Inferior parietal cortex (tissue), 1 donor: Measurements from ENCODE around the gene ACTG2.
"Not testable (repeated sequence)": the region's sequence is repeated elsewhere in the genome, so short reads cannot be mapped to it uniquely, and the experiment has no call there.

Source experiments
- DNase-seq: peaks from one replicate; pipeline ENCODE4 v3.0.0-alpha.2; 2016; ENCODE audit errors: extremely low spot score

ACTG2 gene

DNA sequence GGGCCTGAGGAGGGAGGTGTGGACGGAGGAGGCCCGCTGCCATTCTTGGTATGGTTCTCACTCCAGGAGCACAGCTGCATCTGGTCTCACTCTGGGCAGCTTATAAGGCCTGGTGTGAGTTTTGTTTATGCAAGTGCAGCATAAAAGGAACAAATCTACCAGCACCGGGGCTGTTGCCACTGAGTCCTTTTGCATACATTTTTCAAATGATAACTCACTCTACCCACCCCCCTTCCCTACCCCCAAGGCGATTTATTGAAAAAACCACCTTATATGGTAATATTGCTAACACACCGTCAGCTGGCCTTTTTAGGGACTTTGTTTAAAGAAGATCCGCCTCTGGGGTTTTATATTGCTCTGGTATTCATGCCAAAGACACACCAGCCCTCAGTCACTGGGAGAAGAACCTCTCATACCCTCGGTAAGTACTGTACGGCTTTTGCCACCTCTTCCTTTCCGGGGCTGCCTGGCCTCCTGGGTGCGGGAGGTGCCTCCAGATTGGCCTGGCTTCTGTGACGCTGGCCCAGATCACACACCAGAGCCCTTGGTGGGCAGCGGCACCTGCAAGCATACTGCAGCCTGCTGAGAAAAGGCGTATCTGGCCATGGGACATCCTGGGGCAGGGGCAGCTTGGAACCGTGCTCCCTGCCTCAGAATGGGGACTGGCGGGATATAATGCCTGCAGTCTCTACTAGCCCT lies at the start of gene ACTG2:
TSS of gene ACTG2 (plus strand) at position 378 of the 699 bp plus-strand sequence. CDS start 8,304 bp downstream, outside the sequence.
- no peak for DNase-seq

DNA sequence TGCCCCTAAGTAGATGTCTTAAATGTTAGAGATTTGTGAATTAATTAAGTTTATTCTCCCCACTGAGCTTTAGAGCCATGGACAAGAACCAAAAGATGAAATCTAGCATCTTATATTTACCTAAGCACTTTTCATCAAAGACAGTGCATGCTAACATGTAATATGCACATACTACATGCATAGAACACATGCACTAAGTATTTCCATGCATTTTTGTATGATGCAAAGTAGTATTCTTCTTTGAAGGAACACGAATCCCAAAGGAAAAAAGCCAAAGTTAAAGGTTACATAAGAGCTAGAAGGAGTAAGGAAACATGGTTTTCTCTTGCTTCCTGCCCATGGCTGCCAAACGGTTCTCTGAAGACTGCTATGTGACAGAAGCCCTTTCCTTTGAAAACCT lies 48.7 kb upstream of the ACTG2 start:
- DNase-seq: no peak

DNA sequence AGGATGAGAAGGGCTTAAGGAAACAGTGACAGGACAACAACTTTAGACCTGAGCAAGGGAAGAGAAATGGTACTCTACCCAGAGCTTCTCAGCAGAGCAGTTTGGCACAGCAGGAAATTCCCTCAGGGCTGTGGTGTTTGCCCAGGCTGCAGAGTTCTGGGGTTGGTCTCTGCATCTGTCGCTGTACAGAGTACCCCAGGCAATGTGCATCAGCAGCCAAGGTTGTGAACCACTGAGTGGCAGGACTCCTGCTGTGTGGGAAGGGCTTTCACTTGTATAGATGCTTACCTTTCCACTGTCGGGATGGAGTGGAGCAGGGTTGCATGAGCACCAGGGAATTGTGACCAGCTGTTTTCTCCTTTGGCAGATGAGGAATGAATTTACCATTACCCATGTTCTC lies 42.8 kb upstream of the ACTG2 start:
- DNase-seq: no peak

DNA sequence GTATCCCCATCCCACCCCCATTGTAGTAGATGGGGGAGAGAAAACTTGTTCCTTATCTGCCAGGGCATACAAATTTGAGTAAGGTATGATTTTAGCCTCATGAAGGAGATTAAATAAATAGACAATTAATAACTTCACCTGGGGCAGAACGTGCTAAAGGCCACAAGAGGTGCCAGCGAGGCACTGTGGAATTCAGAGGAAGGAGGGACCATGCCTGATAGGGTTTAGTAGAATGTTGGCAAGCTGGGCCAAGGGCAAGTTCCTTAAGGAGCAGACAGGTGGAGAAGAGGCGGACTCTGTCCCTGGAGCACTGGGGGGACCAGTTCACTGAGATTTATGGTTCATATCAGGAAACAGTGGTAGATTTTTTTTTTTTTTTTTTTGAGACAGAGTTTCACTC lies 41.5 kb upstream of the ACTG2 start:
- DNase-seq: no peak

DNA sequence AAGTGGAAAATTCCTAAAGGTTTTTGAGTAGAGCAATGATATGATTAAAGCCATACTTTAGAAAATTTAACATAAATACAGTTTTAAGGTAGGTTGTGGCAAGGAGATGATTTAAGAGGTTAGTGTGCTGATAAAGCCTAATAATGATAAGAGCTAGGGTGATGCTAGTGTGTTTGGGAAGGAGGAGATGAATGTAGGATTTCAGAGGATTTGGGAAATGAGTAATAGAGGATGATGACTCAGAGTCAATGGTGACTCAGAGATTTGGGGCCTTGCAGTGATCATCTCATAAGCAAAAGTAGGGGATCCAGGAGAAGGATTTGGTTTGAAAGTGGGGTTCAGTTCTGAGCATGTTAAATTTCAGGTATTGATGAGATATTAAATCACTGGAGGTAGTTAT lies 40.8 kb upstream of the ACTG2 start:
- no peak for DNase-seq

DNA sequence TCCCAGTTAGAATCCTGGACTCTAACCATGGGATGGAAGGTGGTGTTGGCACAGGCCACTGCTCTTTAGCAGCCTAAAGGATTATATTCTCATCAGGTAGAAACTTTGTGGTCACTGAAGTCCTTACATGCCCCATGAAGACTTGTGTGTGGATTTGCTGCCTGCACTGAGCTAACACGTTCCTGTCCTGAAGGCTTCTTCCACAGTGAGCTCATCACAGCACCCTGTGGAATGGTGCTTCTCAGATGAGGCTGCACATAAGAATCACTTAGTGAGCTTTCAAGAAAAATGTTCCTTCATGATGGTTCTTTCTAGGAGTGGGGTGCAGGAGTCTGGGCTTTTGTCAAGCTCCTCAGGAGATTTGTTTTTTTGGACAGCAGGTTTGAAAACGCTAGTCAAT lies 37.3 kb upstream of the ACTG2 start:
- DNase-seq: no peak

DNA sequence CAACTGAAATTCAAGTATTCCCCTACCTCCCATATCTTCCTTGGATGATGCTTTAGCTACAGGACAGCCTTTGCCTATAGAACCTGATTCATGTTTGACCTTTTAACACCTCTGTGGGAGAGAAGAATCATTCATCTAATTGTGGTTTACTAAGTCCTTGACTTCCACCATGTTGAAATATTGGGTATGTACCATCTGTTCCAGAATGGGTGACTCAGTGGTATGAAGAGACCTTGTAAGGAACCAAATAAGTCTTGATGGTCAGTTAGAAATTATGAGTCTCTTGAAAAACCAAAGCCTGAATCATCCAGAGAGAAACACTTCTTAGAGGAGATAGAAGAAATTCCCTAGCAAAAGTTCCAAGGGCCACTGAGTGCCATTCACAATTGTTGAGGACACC lies 36.6 kb upstream of the ACTG2 start:
- DNase-seq: no peak

DNA sequence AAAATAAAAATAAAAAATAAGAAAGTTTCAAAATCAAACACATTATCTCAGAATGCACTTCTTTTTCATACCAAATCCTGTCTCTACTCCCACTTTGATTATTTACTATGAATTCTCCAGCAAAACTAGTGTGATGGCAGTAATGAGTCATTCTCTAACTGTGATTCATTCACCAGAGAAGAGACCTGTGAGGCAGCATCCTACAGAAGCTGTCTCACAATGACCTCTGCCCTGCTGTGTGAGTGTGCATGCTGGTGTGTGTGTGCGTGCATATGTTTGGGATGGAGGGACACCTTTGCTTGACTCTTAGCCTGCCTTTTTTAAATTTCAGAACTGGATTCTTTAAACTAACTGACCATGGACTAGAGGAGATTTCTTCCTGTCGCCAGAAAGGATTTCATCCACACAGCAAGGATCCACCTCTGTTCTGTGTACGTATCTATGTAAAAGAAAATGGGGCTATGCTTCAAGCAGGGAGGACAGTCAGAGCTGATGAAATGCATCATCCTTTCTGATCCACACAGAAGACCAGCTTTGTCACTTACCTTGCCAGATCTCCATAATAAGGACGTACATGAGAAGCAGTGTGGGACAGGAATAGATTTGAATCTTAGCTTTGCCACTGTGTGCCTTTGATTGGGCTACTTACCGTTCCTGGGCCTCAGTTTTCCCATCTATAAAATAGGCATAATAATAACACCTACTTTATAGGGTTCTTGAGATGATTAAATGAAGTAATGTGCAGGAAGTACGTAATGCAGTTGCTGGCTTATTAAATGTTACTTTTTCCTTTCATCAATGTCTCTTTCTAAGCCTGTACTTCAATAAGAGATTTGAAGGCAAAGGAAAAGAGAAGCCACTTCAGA lies 32.9 kb upstream of the ACTG2 start:
- DNase-seq: no peak

DNA sequence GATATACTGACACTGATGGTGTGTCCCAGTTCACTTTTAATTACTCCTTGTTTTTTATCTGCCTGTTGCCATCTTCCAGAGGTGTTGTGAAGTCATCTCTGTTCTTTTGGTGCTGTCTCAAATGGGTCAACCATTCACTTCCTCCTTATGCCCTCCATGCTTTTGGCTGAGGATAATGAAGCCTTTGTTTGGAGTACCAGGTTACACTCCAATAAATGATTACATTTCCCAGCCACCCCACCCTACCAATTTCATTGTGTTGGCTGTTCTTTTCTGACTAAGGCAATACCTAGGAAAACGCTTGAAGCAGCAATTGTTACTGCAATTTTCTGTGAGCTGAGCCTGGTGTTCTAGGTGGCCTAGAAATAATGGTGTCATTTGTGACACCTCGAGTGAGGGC lies 29.8 kb upstream of the ACTG2 start:
- DNase-seq: no peak

DNA sequence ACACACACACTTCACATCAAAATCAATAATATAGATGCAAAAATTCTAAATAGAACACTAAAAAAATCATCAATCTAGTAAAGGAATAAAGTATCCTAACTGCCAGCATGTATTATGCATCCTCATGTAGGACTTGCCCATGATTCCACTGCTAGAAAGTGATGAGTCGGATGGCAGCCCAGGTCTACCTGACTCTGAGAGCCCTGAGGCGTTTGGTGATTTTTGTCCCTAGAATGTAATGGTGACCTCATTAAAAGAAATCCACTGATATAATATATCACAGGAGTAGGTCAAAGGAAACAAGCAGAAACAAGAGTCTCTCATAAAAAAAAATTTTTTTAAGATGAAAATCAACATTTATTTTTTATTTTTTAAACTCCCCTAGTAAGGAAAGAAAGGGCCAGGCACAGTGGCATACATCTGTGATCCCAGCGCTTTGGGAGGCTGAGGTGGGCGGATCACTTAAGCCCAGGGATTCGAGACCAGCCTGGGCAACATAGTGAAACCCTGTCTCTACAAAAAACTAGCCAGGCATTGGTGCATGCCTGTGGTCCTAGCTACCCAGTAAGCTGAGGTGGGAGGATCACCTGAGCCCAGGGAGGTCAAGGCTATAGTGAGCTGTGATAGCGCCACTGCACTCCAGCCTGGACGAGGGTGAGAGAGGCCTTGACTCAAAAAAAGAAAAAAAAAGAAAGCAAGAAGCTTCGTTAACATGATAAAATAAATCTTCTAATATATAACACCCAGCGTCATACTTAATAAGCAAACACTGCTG lies 24.4 kb upstream of the ACTG2 start:
- no peak for DNase-seq

DNA sequence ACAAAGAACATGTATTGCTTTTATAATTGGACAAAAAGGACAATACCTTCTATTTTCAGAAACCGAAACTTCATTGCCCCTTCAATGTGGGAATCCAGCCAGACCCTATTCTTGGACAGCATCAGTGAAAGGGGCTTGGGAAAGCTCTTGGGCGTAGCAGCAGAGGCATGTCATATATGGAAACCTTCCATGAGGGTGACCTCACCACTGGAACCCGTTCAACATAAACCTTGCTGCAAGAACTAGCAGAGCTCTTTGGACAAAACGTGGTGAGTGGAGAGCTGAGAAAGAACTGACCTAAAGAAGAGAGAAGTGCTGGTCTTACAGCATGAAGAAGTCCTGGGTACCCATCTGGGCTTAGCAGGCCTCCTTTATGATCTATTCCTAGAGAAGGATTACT lies 22.7 kb upstream of the ACTG2 start:
- peak; percentile 17 for DNase-seq

DNA sequence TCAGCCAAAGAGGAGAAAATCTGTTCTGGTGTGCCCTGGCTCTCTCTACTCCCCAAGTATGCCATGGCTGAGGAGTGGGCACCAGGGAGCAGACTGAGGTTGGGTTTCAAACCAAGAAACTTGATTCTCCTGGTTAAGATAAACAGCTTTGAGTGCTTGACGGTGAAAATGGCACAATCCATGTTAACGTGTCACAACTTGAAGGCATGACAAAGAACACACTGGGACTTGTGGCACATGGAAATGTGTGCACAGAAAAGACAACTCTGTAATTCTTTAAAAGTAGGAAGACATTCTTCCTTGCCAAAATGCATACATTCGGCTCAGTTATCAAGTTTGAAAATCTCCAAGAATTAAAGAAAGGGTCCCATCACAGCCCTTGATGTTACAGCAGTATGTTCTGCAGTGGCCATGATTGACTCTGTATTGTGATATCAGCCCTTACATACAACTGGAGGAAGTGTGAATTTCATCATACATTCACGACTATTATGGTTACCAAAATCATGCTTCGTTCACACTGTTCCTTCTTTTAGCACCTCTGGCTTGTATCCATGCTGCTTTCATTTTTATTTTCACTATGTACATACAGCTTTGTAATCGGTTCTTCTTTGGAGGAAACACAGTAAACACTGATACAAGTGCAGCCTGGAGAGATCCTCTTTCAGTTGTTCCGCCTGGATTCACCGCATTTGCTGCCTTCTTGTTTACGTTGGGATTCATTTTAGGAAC lies 15.6 kb upstream of the ACTG2 start:
- no peak for DNase-seq

DNA sequence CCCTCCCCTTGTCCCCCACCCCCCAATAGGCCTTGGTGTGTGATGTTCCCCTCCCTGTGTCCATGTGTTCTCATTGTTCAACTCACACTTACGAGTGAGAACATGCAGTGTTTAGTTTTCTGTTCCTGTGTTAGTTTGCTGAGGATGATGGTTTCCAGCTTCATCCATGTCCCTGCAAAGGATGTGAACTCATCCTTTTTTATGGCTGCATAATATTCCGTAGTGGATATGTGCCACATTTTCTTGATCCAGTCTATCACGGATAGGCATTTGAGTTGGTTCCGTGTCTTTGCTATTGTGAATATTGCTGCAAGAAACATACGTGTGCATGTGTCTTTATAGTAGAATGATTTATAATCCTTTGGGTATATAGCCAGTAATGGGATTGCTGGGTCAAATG lies 14.8 kb upstream of the ACTG2 start:
- DNase-seq: not testable (repeated sequence)

DNA sequence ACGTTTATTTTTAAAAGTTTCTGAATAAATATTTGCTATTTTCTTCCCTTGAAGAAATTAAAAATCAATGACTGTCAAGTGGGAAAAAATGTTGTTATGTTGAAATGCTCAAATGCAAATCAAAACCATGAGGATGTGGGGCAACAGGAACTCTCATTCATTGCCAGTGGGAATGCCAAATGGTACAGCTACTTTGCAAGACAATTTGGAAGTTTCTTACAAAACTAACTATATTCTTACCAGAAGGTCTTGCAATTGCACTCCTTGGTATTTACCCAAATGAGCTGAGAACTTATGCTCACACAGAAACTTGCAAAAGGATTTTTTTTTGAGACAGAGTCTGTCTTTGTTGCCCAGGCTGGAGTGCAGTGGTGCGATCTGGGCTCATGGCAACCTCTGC lies 7.4 kb upstream of the ACTG2 start:
- DNase-seq: no peak

DNA sequence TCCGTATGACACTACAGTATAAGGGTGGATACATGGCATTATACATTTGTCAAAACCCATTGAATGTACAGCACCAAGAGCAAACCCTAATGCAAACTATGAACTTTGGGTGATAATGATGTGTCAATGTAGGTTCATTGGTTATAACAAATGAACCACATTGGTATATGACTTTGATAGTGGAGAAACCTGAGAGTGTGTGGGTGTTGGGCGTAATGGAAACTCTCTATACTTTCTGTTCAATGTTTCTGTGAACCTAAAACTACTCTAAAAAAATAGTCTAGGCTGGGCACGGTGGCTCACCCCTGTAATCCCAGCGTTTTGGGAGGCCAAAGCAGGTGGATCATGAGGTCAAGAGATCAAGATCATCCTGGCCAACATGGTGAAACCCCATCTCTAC lies 6.5 kb upstream of the ACTG2 start:
- no peak for DNase-seq

DNA sequence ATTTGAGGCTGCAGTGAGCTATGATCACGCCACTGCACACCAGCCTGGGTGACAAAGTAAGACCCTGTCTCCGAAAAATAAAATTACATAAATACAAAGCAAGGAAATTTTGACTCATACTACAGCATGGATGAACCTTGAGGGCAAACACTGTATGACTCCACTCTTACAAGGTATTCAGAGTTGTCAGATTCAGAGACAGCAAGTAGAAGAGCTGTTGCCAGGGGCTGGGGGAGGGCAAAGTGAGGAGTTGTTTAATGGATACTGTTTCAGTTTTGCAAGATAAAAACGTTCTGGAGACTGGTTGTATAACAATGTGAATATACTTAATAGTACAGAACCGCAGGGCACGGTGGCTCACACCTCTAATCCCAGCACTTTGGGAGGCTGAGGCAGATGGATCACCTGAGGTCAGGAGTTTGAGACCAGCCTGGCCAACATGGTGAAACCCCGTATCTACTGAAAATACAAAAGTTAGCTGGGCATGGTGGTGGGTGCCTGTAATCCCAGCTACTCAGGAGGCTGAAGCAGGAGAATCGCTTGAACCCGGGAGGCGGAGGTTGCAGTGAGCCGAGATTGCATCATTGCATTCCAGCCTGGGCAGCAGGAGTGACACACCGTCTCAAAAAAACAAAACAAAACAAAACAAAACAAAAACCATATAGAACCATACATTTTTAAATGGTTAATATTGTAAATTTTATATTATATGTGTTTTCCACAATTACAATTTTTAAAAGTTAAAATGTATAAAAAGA lies 5.0 kb upstream of the ACTG2 start:
- DNase-seq: not testable (repeated sequence)

DNA sequence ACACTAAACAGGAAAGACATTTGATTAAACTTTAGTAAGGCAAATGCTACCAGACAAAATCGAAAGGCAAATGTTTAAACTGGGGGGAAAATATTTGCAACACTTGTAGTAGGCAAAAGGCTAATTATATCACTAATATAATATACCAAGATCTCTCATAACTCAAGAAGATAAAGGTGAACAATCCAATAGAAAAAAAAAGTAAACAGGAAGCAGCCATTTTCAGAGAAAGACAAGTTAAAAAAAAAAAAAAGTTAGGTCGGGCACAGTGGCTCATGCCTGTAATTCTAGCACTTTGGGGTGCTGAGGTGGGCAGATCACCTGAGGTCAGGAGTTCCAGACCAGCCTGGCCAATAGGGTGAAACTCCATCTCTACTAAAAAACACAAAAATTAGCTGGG lies 4.4 kb upstream of the ACTG2 start:
- no peak for DNase-seq

DNA sequence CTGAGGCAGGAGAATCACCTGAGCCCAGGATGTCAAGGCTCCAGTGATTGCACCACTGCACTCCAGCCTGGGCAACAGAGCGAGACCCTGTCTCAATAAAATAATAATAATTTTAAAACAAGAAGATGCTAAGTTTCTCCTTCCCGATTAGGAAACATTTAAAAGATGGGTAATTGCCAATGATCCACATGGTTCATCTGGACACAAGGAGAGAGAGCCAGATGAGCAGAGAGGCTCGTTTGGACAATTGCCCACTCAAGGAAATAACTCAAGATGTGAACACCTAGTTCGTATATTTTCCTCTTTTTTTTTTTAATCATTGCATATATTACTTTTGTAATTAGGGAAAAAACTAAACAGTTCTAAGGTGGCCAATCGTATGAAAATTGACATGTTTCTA lies 3.6 kb upstream of the ACTG2 start:
- no peak for DNase-seq

DNA sequence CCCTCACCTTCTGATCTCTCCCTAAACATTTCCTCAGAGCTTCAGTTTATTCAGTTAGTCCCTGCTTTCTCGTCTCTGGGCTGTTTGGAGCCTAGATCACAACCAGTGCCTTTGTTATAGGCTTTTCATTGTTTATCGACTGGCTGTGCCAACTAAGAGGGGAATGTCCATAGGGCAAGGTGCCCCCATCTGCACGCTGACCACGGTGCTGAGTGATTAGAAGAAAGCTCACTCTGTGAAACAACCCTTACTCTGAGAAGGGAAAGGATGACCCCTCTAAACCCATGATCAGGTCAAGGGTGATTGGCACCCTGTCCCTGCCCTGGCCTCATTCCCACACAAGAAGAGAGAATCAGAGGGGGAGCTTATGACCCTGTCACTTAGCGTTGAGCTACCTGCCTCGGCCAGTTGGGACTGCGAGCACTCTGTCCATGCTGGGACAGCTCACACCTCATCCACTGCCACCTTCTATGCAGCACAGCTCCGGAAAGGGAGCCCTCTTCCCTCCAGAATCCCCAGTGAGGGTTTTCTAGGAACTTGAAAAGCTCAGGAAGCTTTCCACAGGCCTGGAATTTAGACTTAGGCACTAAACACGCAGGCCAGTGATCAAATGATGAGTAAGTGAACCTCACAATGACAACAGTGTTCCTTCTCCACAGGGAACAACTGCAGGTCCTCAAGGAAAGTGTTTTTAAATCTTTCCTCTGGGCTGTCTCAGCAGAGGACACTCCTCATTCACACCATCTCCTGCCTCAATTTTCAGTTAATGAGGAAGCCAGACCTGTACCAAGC lies 2.3 kb upstream of the ACTG2 start:
- DNase-seq: no peak

DNA sequence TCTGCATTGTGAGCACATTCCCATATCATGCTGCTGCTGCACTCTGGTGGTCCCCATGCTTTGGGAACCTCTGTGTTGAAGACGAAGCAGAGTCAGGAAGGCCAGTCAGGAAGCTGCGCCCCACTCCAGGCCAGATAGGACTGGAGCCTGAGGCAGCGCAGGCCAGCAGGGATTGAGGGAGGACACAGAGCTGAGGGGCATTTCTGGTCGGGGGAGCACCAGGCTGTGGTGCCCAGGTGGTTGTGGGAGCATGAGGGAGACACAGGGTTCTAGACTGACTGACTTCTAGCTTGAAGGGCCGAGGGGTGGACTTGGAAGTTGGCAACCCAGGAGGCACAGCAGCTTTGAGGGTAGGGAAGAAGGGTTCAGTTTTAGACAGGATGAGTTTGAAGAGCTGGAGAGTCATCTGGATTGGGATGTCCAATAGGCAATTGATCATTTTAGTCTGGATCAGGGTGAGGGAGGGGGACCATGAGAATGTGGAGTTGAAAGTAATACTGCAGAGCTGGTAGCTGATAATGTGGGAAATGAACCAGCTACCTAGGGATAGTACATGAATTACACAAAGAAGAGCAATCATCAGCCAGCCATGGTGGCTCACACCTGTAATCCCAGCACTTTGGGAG lies 1.4 kb upstream of the ACTG2 start:
- DNase-seq: no peak
